NCI-H2196 treated with DMSO at 0.1 percent for 48 hours (cell line): ENCODE data around the gene STEAP3.

Source experiments
- DNase-seq: peaks from one replicate; lab custom pipeline; 2025; ENCODE audit not compliant: unreplicated experiment; lab: John Stamatoyannopoulos, UW

The STEAP3 gene

DNA sequence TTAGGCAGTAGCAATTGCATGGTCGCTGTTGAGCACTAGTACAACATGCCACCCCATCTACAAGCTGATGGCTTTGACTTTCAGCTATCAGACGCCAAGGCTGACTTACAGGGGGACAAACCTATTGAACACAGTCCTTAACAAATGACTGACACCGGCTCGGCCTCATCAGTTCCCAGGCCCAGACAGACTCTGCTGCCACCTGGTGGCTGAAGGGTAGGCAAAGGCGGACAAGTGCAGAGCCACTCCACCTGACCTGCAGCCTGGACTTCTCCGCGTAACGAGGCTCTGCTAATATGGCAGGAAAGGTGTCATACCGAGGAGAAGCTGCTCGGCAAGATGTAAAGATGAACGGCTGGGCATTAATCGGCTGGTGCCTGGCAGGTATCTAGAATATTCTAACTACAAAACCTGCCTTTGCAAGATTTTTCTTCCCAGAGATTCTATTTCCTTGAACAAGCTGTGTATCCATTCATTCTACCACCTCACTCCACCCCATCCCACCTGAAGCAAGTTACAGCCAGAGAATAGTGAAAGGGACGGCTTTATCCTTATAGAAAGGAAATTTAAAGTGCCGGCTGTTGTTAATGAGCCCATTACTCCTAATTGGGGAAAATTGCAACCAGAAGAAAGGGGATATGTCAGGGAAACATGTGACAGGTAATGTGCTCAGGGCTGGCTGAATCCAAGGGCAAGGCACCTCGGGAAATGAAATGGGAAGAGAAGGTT is 67.4 kb downstream of the STEAP3 start:
- DNase-seq, result peak; percentile 22

DNA sequence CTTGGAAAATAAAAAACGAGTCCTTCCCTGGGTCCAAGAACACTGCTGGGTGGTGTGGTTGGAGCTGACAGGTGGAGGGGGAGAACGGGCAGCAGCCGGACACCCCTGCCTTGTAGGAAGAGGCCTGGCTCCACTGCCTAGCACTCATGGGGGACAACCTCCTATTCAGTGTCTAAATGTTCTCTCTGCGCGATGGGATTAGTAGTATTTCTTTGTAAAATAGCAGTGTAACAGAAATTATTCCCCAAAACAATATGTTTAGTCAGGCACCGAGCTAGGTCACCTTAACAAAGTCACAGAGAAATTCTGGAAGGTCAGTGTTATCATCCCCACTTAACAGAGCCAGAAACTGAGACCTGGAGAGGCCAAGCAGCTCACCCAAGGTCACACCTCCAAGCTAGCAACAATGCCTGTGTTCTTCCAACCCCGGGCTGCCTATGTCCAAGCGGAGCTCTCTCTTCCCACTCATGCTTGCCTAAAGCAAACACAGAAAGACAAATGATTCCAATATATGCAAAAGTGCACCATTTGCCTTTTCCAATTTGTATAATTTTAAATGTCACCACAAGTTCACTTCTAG is 68.0 kb downstream of the STEAP3 start:
- DNase-seq, result no peak

- no peak for DNase-seq
Measured at GRCh38 chr2:119292226-119292625, 68.6 kb downstream of the STEAP3 start.

GRCh38 chr2:119293254-119293653 is 69.6 kb downstream of the STEAP3 start:
- DNase-seq, result no peak

DNA sequence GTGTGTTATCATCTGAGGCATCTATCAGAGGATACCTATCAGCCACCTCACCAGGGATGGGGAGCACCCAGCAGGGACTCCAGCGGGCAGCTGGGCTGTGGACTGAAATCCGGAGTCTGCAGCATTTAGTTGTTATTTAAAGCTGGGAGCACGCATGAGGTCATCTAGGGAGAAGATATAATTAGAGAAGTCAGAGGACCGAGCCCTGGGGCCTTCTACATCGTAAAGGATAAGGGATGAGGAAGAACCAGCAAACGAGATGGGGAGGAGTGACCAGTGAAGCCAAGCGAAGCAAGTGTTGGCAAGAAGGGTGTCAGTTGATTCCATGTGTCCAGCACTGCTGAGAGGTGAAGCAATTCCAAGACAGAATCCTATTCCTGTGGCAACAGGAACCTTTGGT is 70.3 kb downstream of the STEAP3 start:
- DNase-seq, result no peak

DNA sequence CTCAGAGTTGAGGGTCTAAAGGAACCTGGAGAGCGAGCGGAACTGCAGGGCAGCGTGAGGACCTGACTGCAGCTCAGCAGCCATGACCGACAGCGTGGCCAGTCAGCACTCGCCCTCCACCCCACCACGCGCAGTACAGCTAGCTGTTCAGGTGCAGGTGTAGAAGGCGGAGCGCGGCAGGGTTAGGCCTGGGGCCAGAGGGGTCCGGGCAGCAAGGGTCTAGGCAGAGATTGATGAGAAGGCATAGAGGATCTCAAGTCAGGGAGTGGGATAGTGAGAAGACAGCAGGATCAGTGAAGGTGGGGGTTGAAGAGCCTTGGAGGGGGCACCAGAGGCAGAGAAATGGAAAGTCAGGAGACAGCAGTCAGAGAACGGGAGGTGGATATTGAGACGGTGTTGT is 71.0 kb downstream of the STEAP3 start:
- DNase-seq, result no peak

DNA sequence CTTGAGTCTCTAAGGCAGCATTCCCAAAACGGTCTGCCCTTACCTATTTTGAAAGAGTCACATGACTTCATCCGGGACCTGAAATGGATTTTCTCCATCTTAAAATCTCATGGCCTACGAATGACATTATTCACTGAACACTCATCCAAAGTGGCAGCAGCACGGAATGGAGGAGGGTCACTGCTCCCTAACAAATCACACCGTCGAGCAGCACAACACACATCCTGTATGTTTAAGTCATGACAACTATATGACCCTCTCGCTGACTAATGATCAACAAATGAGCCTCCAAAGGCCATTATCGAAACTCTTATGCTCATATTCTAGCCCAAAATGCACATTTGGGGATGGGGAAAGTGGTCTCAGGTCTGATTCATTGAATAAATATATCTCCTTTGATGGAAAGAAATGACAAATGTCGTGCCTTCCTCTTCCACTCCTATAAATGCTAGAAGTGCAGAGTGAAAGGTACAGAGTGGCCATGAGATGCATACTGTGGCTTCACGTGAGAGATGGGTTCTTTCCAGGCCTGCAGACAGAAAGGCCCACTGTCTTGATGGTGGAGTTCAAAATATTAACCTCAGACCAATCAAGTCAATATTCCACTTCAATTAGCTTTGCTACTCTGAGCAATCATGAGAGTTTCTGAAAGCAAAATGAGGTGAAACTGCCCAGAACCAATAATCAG is 72.2 kb downstream of the STEAP3 start:
- DNase-seq, result no peak

DNA sequence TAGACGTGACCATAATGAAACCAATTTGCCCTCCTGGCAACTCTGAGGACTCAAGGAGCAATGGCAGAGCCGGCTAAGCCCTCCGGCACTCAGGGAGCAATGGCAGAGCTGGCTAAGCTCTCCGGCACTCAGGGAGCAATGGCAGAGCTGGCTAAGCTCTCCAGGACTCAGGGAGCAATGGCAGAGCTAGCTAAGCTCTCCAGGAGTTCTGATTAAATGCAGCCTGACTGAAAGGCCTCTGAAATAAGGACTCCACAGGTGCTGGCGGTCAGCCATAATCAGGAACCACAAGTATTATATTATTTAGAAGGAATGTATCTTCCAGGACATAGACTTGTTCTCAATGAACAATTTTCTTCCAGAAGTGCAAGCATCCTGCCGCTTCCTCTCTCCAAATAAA is 77.8 kb downstream of the STEAP3 start:
- no peak for DNase-seq

- no peak for DNase-seq
Measured at GRCh38 chr2:119304847-119305246, 81.2 kb downstream of the STEAP3 start.

DNA sequence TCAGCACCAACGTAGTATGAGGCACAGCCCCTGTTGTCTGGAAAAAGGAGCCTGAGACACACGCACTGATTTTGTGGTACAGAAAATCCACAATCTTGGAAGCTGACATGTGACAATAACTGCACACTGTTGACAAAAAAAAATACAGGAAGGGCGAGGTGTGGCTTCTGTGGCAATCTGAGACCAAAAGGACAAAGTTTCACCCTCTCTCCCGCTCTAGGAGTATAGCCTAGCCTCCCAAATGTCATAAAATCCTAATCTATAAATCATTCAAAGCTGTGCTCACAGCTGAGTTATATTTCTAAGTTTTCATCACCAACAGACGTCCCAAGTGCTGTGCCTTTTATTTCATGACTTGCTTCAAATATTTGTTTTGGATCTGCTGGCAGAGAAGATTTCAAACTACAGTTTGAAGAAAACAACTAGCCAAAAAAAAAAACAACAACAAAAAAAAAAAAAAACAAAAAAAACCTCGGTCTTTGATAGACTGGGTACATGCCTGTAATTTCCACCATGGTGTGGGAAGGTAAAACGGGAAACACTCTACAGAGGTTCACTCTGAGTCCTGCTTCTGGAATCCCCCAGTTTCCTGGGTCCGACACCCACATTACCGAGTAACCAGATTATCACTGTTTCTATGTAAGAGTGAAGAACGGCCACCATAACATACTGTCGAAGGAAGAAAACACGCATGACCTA is 82.0 kb downstream of the STEAP3 start:
- no peak for DNase-seq

GRCh38 chr2:119306196-119306590 is 82.6 kb downstream of the STEAP3 start:
- no peak for DNase-seq

DNA sequence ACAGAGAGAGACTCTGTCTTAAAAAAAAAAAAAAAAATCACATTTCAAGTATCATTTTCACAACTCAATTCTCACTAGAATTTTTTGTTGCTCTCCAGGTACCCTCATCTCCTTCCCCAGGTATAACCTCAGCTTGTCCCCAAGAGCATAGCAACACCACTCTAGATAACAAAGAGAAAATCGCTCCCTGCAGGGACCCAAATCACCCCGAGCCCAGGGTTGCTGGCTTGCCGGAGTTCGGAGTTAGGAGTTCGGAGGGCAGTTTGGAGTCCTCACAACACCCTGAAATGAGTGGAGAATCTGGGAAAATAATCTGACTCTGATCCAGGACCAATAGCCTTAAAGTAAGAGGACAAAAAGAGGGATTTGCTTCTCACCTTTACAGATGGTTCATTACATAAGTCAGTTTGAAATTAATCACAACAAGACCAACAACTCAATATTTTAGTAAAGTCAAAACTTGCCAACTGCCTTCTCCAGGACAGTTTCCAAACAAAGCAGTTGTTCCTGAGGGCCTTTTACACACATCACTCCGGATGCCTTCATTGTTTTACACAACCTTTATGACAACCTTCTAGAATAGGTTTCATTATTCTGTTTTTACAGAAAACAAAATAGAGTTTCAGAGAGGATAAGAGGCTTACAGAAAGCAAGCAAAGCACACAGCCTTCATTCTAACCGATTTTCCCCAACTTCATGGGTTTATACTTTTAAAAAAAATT is 83.9 kb downstream of the STEAP3 start:
- no peak for DNase-seq

DNA sequence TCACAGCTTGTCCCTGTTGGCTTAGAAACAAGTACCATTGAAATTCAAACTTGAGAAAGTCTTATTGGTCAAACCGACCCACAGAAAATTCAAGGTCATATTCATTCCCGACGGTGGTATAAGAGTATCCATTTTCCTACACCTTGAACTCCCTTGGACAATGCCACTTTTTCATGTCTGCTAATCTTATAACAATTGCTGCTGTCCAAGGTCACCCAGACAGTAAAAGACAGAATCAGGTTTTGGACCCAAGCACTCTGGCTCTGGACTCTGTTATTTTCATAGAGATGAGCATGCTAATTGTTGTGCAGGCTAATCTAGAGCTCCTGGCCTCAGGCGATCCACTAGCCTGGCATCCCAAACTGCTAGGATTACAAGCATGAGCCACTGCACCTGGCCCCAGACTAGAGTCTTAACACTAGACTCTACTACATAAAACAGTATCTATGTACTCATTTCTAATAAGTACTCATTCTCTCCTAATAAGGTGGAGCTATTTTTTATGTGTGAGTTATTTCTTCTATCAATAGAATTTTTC is 85.2 kb downstream of the STEAP3 start:
- no peak for DNase-seq

DNA sequence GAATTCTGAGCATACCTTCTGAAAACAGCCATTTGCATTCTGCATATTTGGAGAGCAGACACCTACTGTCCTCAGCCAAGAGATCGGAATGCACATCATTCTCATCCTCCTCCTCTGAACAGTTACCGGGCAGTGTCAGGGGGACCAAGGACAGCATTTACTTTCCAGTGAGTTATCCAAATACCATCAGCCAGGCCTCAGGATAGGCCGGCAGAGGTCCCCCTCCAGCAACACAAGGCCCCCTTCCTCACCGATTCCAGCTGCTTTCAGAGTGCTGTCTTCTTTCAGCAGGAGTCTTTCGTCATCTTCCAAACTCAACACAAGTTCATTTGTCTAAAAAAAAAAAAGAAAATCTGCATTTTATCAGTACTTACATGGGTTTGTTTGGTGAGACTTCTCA is 87.7 kb downstream of the STEAP3 start:
- DNase-seq, result no peak

GRCh38 chr2:119311831-119312230 is 88.2 kb downstream of the STEAP3 start:
- no peak for DNase-seq
